Fibroblast of peridontal ligament (primary cell): Measurements from ENCODE around the gene MBD4.
A peak's percentile ranks its signal among the peaks of the same experiment; 100 is the strongest.
"Not testable (repeated sequence)": the region's sequence is repeated elsewhere in the genome, so short reads cannot be mapped to it uniquely, and the experiment has no call there.

Experiments used
- DNase-seq: peaks from one replicate; pipeline ENCODE4 v3.0.0-alpha.2; 2010; ENCODE audit errors: extremely low read depth

The MBD4 gene

GRCh38 chr3:129429602-129430001, 10.1 kb downstream of the MBD4 start:
- DNase-seq, result no peak

GRCh38 chr3:129429080-129429451, 10.7 kb downstream of the MBD4 start:
- DNase-seq, result no peak

- DNase-seq, result peak; percentile 91
Measured at GRCh38 chr3:129428376-129429079, 11.2 kb downstream of the MBD4 start, which contains the start of gene EFCAB12. EFCAB12 (minus strand) TSS chr3:129428636; CDS start chr3:129428488, 148 bp downstream.

GRCh38 chr3:129428007-129428375, 11.8 kb downstream of the MBD4 start:
- no peak for DNase-seq

- no peak for DNase-seq
Measured at GRCh38 chr3:129425619-129426018, 14.1 kb downstream of the MBD4 start.

GRCh38 chr3:129425213-129425612, 14.5 kb downstream of the MBD4 start:
- DNase-seq, result no peak

- DNase-seq, result no peak
Measured at GRCh38 chr3:129424185-129424841, 15.4 kb downstream of the MBD4 start.

GRCh38 chr3:129422897-129423296, 16.9 kb downstream of the MBD4 start:
- no peak for DNase-seq

GRCh38 chr3:129421988-129422745, 17.6 kb downstream of the MBD4 start:
- no peak for DNase-seq

- DNase-seq, result no peak
Measured at GRCh38 chr3:129421236-129421883, 18.4 kb downstream of the MBD4 start.

- no peak for DNase-seq
Measured at GRCh38 chr3:129419476-129419875, 20.3 kb downstream of the MBD4 start.

- no peak for DNase-seq
Measured at GRCh38 chr3:129418041-129418973, 21.4 kb downstream of the MBD4 start.

GRCh38 chr3:129417326-129417725, 22.4 kb downstream of the MBD4 start:
- DNase-seq, result peak; percentile 41

- no peak for DNase-seq
Measured at GRCh38 chr3:129416415-129416814, 23.3 kb downstream of the MBD4 start.

- no peak for DNase-seq
Measured at GRCh38 chr3:129415830-129416229, 23.9 kb downstream of the MBD4 start.

GRCh38 chr3:129415378-129415777, 24.4 kb downstream of the MBD4 start:
- DNase-seq, result no peak

GRCh38 chr3:129413687-129414506, 25.9 kb downstream of the MBD4 start:
- peak; percentile 78 for DNase-seq

GRCh38 chr3:129413238-129413637, 26.5 kb downstream of the MBD4 start:
- not testable (repeated sequence) for DNase-seq

- DNase-seq, result no peak
Measured at GRCh38 chr3:129412542-129413198, 27.1 kb downstream of the MBD4 start.

- DNase-seq, result no peak
Measured at GRCh38 chr3:129410971-129411370, 28.8 kb downstream of the MBD4 start.
